Vagina (tissue), 2 donors: ENCODE results near the gene GAL3ST2.
"Not testable (repeated sequence)": the region's sequence is repeated elsewhere in the genome, so short reads cannot be mapped to it uniquely, and the experiment has no call there.

Experiments used
- CTCF ChIP-seq, 3 experiments: fragments of 450-650 bp in 2 of 3; fragments of 200-600 bp in 1 of 3; sonication (generic) in 1 of 3; IDR thresholded peaks; one replicate each; pipeline ENCODE4 v1.5.1; 2017 to 2019; ENCODE audit warnings: antibody characterized with exemption in 3 of 3, mild to moderate bottlenecking in 2 of 3, moderate library complexity in 2 of 3
- POLR2AphosphoS5 ChIP-seq, 2 donors: sonication (generic); formaldehyde crosslinking; IDR thresholded peaks; one replicate each; pipeline ENCODE4 v1.9.0; 2017; ENCODE audit warnings: antibody characterized with exemption in 2 of 2, mild to moderate bottlenecking in 2 of 2, low read depth in 1 of 2; ENCODE audit not compliant: insufficient read depth in 1 of 2

- not testable (repeated sequence) for TF ChIP-seq CTCF (IDR thresholded peaks at IDR 0.05); POLR2AphosphoS5 (IDR thresholded peaks at IDR 0.05; ENCODE audit: insufficient read depth in 1 of 2, low read depth in 1 of 2)
These were observed 16.7 kb upstream of the GAL3ST2 start for GRCh38 chr2:241759893-241760292.
